Breast epithelium (tissue), 4 donors: ENCODE data around the gene RNASE2. TPM values are rescaled to one million over a fixed set of nuclear protein-coding genes. Genes with fewer than 3 reads are reported as not detected.

ENCODE experiments used
- DNase-seq, 2 donors: peaks; one replicate each; pipeline ENCODE4 v3.0.0-alpha.2; 2019; ENCODE audit warnings: low spot score in 2 of 2
- H3K27ac ChIP-seq, 2 donors: fragments of 200-600 bp; sonication (generic) in 1 of 2; one replicate each; pipeline ENCODE4 v1.5.1; 2016 to 2019; ENCODE audit warnings: mild to moderate bottlenecking in 1 of 2
- H3K27me3 ChIP-seq, 2 donors: fragments of 200-600 bp; sonication (generic) in 1 of 2; one replicate each; pipeline versions ENCODE4 v1.5.1 to v1.6.0; 2017 to 2019; ENCODE audit warnings: control low read depth in 1 of 2, mild to moderate bottlenecking in 1 of 2
- H3K36me3 ChIP-seq: fragments of 200-600 bp; one replicate; pipeline ENCODE4 v1.5.1; 2019
- H3K4me1 ChIP-seq, 2 donors: fragments of 200-600 bp; sonication (generic); one replicate each; pipeline ENCODE4 v1.5.1; 2016 to 2019; ENCODE audit warnings: control low read depth in 1 of 2
- H3K4me3 ChIP-seq, 3 donors: fragments of 200-600 bp; sonication (generic); 1 replicate in 2 of 3; 2 replicates in 1 of 3; pipeline ENCODE4 v1.5.1; 2016 to 2019; ENCODE audit warnings: mild to moderate bottlenecking in 3 of 3, moderate library complexity in 2 of 3
- H3K9me3 ChIP-seq, 2 donors: fragments of 200-600 bp; sonication (generic) in 1 of 2; one replicate each; pipeline ENCODE4 v1.5.1; 2016 to 2019; ENCODE audit warnings: control low read depth in 1 of 2
- POLR2A ChIP-seq: fragments of 450-650 bp; IDR thresholded peaks from one replicate; pipeline ENCODE4 v1.6.1; 2016; ENCODE audit warnings: antibody characterized with exemption, mild to moderate bottlenecking, moderate library complexity
- POLR2AphosphoS5 ChIP-seq, 3 donors: sonication (generic); formaldehyde crosslinking; IDR thresholded peaks; one replicate each; pipeline ENCODE4 v1.6.1; 2017; ENCODE audit warnings: antibody characterized with exemption in 3 of 3
- intact Hi-C: fragments of 100-400 bp; cut with DNase I; formaldehyde crosslinking; loops from one replicate; pipeline ENCODE4 v1.15.1; 2023; ENCODE audit warnings: low total_unique reads
- total RNA-seq, 3 donors: library from RNA; depleted of rRNA; stranded (reverse); fragments of >200 nt; gene quantifications; one replicate each; pipeline ENCODE4 v1.1.0, GENCODE V29; 2016
- TF ChIP-seq, protein P1 (sequence below), 3 donors: fragments of 450-650 bp; IDR thresholded peaks; one replicate each; pipeline ENCODE4 v1.5.1; 2016 to 2017; ENCODE audit warnings: antibody characterized with exemption in 3 of 3, mild to moderate bottlenecking in 3 of 3, moderate library complexity in 3 of 3

Gene RNASE2
- total RNA-seq, 3 donors from 2014 or later = 1.3 to 3.2 (median 2.0) TPM

DNA sequence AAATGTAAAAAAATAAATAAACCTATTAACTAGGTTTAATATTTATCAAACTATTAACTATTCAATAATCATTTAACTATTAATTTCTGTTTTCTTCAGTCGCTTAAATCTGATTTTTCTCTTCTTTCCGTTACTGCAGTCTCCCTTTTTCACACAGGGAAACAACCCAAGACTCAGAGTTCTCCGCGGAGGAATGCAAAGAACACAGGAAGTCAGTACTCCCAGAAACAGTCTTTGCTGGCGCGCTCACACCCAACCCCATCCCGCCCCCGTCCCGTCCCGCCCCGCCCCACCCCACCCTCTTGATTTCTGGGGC is 34.1 kb downstream of the RNASE2 start:
- TF ChIP-seq POLR2A = no peak
- TF ChIP-seq POLR2AphosphoS5 (IDR thresholded peaks at IDR 0.05) = no peak
- H3K4me3 ChIP-seq = peak overlapping the region; percentile 76 to 93 (median 87)
- DNase-seq = no peak
- no peaks in the 10 kb centered on the region for H3K9me3 ChIP-seq
- peak overlapping the region; percentile 89 to 91 for H3K27ac ChIP-seq
- H3K36me3 ChIP-seq = no peaks in the 10 kb centered on the region
- no peaks in the 10 kb centered on the region for H3K27me3 ChIP-seq
- peaks cover 5 to 20% of the 10 kb centered on the region in 2 donors for H3K4me1 ChIP-seq
- intact Hi-C loops = no loop called here

GRCh38 chr14:20989787-20990600 is 34.7 kb downstream of the RNASE2 start, which contains the start of gene METTL17:
Gene METTL17, plus strand, starts transcription at chr14:20989980. Its CDS starts 23 bp downstream, at chr14:20990003.
- intact Hi-C loops = no loop called here
- Histone ChIP-seq H3K9me3 (no peaks in the 10 kb centered on the region), H3K4me1 (peaks cover 5 to 20% of the 10 kb centered on the region in 2 donors), H3K4me3 (peak within 1 kb of the TSS; percentile 76 to 93 (median 87)), H3K36me3 (no peaks in the 10 kb centered on the region), H3K27ac (peak within 1 kb of the TSS; percentile 89 to 91), H3K27me3 (no peaks in the 10 kb centered on the region)
- DNase-seq = peak; percentile 90 to 93
- TF ChIP-seq POLR2AphosphoS5 (IDR thresholded peaks at IDR 0.05) (peak; percentile 76 to 79 (median 79)), POLR2A (peak; percentile 74)
- TF ChIP-seq, protein P1, sequence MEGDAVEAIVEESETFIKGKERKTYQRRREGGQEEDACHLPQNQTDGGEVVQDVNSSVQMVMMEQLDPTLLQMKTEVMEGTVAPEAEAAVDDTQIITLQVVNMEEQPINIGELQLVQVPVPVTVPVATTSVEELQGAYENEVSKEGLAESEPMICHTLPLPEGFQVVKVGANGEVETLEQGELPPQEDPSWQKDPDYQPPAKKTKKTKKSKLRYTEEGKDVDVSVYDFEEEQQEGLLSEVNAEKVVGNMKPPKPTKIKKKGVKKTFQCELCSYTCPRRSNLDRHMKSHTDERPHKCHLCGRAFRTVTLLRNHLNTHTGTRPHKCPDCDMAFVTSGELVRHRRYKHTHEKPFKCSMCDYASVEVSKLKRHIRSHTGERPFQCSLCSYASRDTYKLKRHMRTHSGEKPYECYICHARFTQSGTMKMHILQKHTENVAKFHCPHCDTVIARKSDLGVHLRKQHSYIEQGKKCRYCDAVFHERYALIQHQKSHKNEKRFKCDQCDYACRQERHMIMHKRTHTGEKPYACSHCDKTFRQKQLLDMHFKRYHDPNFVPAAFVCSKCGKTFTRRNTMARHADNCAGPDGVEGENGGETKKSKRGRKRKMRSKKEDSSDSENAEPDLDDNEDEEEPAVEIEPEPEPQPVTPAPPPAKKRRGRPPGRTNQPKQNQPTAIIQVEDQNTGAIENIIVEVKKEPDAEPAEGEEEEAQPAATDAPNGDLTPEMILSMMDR (IDR thresholded peaks at IDR 0.05) = peak in 2 of 3 donors; percentile 19 to 23

DNA sequence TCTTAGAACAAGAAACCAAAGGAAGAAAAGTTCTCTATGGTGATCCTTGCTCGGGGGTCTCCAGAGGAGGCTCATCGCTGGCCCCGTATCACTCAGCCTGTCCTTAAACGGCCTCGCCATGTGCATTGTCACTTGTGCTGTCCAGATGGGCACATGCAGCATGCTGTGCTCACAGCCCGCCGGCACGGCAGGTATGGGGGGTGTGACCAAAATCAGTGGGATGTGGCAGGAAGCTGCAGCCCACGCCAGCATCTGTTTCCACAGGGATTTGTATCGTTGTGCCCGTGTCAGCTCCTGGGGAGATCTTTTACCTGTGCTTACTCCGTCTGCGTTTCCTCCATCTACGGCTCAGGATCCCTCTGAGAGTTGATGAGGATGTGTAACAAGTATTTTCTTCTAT is 41.2 kb downstream of the RNASE2 start:
- TF ChIP-seq POLR2A (no peak), POLR2AphosphoS5 (IDR thresholded peaks at IDR 0.05) (no peak)
- TF ChIP-seq, protein P1 (IDR thresholded peaks at IDR 0.05) = no peak
- H3K27ac ChIP-seq = no peak overlapping the region
- no peaks in the 10 kb centered on the region for H3K9me3 ChIP-seq
- peaks cover 12% of the 10 kb centered on the region for H3K36me3 ChIP-seq
- no peaks in the 10 kb centered on the region for H3K4me1 ChIP-seq
- intact Hi-C loops = no loop called here
- no peak overlapping the region for H3K4me3 ChIP-seq
- no peak for DNase-seq
- H3K27me3 ChIP-seq = no peaks in the 10 kb centered on the region

GRCh38 chr14:20997115-20997514 is 41.8 kb downstream of the RNASE2 start:
- no peaks in the 10 kb centered on the region for H3K27me3 ChIP-seq

GRCh38 chr14:20997564-20997963 is 42.3 kb downstream of the RNASE2 start:
- no peaks in the 10 kb centered on the region for H3K9me3 ChIP-seq
- peak overlapping the region in 1 of 2 donors; percentile 79 for H3K27ac ChIP-seq
- no peaks in the 10 kb centered on the region for H3K27me3 ChIP-seq
- H3K4me1 ChIP-seq = no peaks in the 10 kb centered on the region
- TF ChIP-seq POLR2AphosphoS5 (IDR thresholded peaks at IDR 0.05) (no peak), POLR2A (no peak)
- TF ChIP-seq, protein P1 (IDR thresholded peaks at IDR 0.05) = no peak
- peaks cover 12% of the 10 kb centered on the region for H3K36me3 ChIP-seq
- no peak overlapping the region for H3K4me3 ChIP-seq
- no peak for DNase-seq
- intact Hi-C loops = no loop called here

More at GRCh38 chr14:20997115-20997514, 41.8 kb downstream of the RNASE2 start:
- TF ChIP-seq POLR2A (no peak), POLR2AphosphoS5 (IDR thresholded peaks at IDR 0.05) (no peak)
- TF ChIP-seq, protein P1 (IDR thresholded peaks at IDR 0.05) = no peak
- Histone ChIP-seq H3K9me3 (no peaks in the 10 kb centered on the region), H3K4me1 (no peaks in the 10 kb centered on the region), H3K36me3 (peaks cover 12% of the 10 kb centered on the region), H3K27ac (peak overlapping the region in 1 of 2 donors; percentile 79), H3K4me3 (no peak overlapping the region)
- no peak for DNase-seq
- intact Hi-C loops = no loop called here
